H1 (cell line): Measurements from ENCODE around the gene FHIT.

Experiments used
- CREB1 ChIP-seq: IDR thresholded peaks from 2 replicates; pipeline ENCODE4 v1.6.1; 2012; ENCODE audit warnings: inconsistent platforms
- EZH2 ChIP-seq: fragments of 200-600 bp; sonication (generic); IDR thresholded peaks from 2 replicates; pipeline ENCODE4 v1.7.1; 2012; ENCODE audit warnings: low read depth, mild to moderate bottlenecking, moderate library complexity, low read length, inconsistent platforms; ENCODE audit not compliant: severe bottlenecking
- FOSL1 ChIP-seq: IDR thresholded peaks from 2 replicates; pipeline ENCODE4 v1.6.1; 2011; ENCODE audit warnings: mild to moderate bottlenecking, low read depth, low read length, moderate library complexity; ENCODE audit not compliant: insufficient read depth
- HDAC2 ChIP-seq, 2 experiments: fragments of 300-600 bp in 1 of 2; sonication (generic) in 1 of 2; IDR thresholded peaks; 2 replicates each; pipeline ENCODE4 v1.6.1; 2011 to 2012; ENCODE audit warnings: low read depth in 2 of 2, low read length in 2 of 2, mild to moderate bottlenecking in 2 of 2, moderate library complexity in 2 of 2, borderline replicate concordance in 1 of 2, inconsistent platforms in 1 of 2
- JUND ChIP-seq: IDR thresholded peaks from 2 replicates; pipeline ENCODE4 v1.6.1; 2011; ENCODE audit warnings: mild to moderate bottlenecking, improper control_type of control experiment, low read length
- KDM1A ChIP-seq: fragments of 200-600, 300-600 bp; sonication (generic); IDR thresholded peaks from 2 replicates; pipeline ENCODE4 v1.7.1; 2016; ENCODE audit warnings: mild to moderate bottlenecking, low read length, borderline replicate concordance
- MAX ChIP-seq: IDR thresholded peaks from 2 replicates; pipeline ENCODE4 v1.6.1; 2012; ENCODE audit warnings: inconsistent platforms
- POLR2A ChIP-seq, 2 experiments: IDR thresholded peaks; 1 replicate in 1 of 2; 2 replicates in 1 of 2; pipeline ENCODE4 v1.6.1; 2011; ENCODE audit warnings: low read depth in 2 of 2, low read length in 2 of 2, mild to moderate bottlenecking in 2 of 2; ENCODE audit errors: control extremely low read depth in 1 of 2
- POLR2AphosphoS5 ChIP-seq: IDR thresholded peaks from 2 replicates; pipeline ENCODE4 v1.6.1; 2011; ENCODE audit warnings: low read depth, low read length
- RAD21 ChIP-seq, 2 experiments: IDR thresholded peaks in 1 of 2; conservative IDR thresholded peaks in 1 of 2; 2 replicates each; pipeline ENCODE4 v1.6.1; 2011; ENCODE audit warnings: low read depth in 2 of 2, low read length in 2 of 2, improper control_type of control experiment in 1 of 2, inconsistent platforms in 1 of 2, mild to moderate bottlenecking in 1 of 2, moderate library complexity in 1 of 2
- RFX5 ChIP-seq: IDR thresholded peaks from 2 replicates; pipeline ENCODE4 v1.6.1; 2011; ENCODE audit warnings: low read depth, low read length, improper control_type of control experiment, borderline replicate concordance
- SRF ChIP-seq: IDR thresholded peaks from 2 replicates; pipeline ENCODE4 v1.6.1; 2011; ENCODE audit warnings: mild to moderate bottlenecking, low read depth, low read length, moderate library complexity
- USF2 ChIP-seq: IDR thresholded peaks from 2 replicates; pipeline ENCODE4 v1.6.1; 2011; ENCODE audit warnings: low read length, improper control_type of control experiment
- TF ChIP-seq, protein P1 (sequence below), 3 experiments: IDR thresholded peaks; 1 replicate in 2 of 3; 2 replicates in 1 of 3; pipeline versions ENCODE4 v1.5.1 to v1.6.1; 2011; ENCODE audit warnings: low read length in 3 of 3, mild to moderate bottlenecking in 3 of 3, inconsistent platforms in 2 of 3, low read depth in 1 of 3, moderate library complexity in 1 of 3; ENCODE audit not compliant: insufficient read depth in 1 of 3; ENCODE audit errors: control extremely low read depth in 1 of 3

DNA sequence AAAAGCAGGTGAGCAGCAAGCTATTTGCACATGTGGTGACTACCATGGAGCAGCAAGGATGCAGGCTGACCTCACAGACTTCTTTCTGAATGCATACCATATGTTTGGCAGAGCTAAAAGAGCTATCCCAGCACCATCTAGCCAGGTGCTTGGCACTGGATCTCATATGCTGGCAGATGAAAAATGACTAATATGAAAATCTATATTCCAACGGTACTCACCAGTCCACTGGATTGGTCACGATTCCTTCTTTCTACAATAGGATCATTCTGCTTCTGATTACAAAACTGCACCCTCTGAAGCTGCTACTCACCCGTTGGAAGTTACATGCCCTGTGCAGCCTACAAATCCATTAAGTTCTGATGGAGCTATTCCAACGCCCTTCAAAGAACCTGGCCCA is 1487.1 kb downstream of the FHIT start:
- no peak for TF ChIP-seq POLR2A (IDR thresholded peaks at IDR 0.05; ENCODE audit: control extremely low read depth in 1 of 2, low read depth in 2 of 2, low read length in 2 of 2)
- TF ChIP-seq POLR2AphosphoS5 = no peak
- TF ChIP-seq, protein P1, sequence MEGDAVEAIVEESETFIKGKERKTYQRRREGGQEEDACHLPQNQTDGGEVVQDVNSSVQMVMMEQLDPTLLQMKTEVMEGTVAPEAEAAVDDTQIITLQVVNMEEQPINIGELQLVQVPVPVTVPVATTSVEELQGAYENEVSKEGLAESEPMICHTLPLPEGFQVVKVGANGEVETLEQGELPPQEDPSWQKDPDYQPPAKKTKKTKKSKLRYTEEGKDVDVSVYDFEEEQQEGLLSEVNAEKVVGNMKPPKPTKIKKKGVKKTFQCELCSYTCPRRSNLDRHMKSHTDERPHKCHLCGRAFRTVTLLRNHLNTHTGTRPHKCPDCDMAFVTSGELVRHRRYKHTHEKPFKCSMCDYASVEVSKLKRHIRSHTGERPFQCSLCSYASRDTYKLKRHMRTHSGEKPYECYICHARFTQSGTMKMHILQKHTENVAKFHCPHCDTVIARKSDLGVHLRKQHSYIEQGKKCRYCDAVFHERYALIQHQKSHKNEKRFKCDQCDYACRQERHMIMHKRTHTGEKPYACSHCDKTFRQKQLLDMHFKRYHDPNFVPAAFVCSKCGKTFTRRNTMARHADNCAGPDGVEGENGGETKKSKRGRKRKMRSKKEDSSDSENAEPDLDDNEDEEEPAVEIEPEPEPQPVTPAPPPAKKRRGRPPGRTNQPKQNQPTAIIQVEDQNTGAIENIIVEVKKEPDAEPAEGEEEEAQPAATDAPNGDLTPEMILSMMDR (IDR thresholded peaks at IDR 0.05; ENCODE audit: control extremely low read depth in 1 of 3, insufficient read depth in 1 of 3, low read depth in 1 of 3, low read length in 3 of 3) = no peak
- TF ChIP-seq EZH2 = no peak
- TF ChIP-seq CREB1 = no peak
- TF ChIP-seq MAX = no peak
- no peak for TF ChIP-seq USF2
- no peak for TF ChIP-seq FOSL1
- no peak for TF ChIP-seq HDAC2 (IDR thresholded peaks at IDR 0.05; ENCODE audit: borderline replicate concordance in 1 of 2, low read depth in 2 of 2, low read length in 2 of 2)
- TF ChIP-seq RFX5 = no peak
- TF ChIP-seq RAD21 (IDR thresholded peaks at IDR 0.05 in 1 of 2, conservative IDR thresholded peaks at IDR 0.05 in 1 of 2; ENCODE audit: low read depth in 2 of 2, low read length in 2 of 2) = no peak
- TF ChIP-seq JUND = no peak
- no peak for TF ChIP-seq KDM1A
- no peak for TF ChIP-seq SRF
